Smooth muscle cell of the brain vasculature (primary cell): ENCODE measurements around the gene NAA60.
"Not testable (repeated sequence)": the region's sequence is repeated elsewhere in the genome, so short reads cannot be mapped to it uniquely, and the experiment has no call there.

Experiments used
- DNase-seq: peaks from one replicate; pipeline ENCODE4 v3.0.0-alpha.2; 2012; ENCODE audit warnings: low read depth, low spot score

NAA60 gene

DNA sequence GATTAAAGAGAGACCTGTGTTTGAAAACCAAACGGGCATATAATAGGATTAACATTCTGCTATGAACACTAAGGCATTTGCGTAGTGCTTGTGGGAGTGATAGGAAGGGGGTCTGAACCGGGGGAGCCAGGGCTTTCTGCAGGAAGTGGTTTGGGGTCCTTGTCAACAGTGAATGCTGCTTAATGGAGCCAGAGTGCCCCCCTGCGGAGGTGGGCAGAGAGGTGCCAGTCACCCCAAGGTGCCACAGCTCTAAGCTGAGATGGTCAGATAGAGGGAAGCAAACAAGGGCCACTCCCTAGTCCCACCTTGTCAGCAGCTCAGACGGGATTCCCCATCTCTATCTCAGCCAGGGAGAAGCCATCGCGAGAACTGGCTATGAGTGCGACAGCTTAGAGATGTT is 17.7 kb downstream of the NAA60 start:
- no peak for DNase-seq

GRCh38 chr16:3465301-3465700 is 21.8 kb downstream of the NAA60 start:
- DNase-seq: no peak

DNA sequence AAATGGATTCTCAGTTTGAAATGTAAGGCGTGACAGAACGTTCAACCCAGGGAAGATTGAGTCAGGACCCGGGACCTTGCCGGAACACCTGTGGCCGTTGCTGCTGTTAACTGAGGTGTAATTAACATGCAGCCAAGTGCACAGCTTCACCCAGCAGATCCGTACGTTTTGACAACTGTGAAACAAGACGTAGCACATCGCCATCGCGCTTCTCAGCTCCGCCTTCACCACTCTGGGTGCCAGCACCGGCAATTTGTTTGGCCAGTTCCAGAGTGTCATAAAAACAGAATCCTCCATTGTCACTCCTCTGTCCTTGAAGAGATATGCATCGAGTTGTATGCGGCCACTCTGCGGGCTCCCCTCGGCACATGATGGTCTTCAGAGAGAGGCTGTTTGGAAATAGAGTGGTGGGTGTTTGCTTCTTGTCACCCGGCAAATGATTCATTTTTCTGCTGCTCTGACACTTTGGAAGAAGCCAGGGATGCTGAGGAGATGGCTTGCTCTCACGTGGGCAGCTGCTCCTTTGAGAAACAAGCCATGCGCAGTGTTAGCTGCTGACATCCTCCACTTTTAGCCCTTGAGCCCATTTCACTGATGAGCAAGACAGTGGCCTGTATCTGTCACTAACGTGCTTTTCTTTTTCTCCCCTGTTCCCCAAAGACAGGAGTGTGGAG is 22.6 kb downstream of the NAA60 start:
- no peak for DNase-seq

GRCh38 chr16:3467182-3467581 is 23.7 kb downstream of the NAA60 start:
- no peak for DNase-seq

DNA sequence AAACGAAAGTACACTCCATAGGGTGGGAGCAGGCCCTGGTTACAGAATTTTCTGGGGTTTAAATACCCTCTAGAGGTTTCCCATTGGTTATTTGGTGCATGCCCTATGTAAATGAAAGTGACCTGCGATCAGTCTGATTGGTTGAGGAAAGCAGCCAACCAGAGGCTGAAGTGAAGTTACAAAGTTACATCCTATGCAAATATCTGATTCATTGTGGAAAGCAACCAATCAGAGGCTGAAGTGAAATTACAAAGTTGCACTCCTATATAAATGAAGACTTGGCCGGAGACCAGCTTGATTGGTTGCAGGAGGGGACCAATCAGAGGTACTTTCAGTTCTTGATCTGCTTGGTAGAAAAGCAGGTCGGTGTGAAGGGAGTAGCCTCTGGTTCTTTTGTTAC is 24.4 kb downstream of the NAA60 start:
- DNase-seq: no peak

- DNase-seq: no peak
These were observed 25.0 kb downstream of the NAA60 start for GRCh38 chr16:3468501-3468900.

- no peak for DNase-seq
These were observed 26.3 kb downstream of the NAA60 start for GRCh38 chr16:3469736-3470135.

DNA sequence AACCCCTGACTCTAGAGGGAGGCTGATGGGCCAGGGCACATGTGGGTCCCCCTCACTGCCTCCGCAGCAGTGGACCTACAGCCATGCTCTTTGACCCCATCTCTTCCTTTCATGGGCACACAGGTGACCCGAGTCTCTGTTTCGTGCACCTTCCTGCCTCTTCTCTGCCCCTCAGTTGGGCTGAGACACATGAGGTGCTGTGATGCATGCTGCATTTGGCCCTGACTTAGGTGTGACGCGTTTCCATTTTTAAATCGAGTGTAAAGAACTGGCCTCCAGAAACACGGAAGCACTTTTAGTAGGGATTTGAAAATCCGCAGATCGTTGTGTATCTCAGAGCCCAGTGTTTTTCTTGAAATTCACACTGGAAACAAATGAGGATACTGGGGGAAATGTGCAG is 27.2 kb downstream of the NAA60 start:
- DNase-seq: no peak

DNA sequence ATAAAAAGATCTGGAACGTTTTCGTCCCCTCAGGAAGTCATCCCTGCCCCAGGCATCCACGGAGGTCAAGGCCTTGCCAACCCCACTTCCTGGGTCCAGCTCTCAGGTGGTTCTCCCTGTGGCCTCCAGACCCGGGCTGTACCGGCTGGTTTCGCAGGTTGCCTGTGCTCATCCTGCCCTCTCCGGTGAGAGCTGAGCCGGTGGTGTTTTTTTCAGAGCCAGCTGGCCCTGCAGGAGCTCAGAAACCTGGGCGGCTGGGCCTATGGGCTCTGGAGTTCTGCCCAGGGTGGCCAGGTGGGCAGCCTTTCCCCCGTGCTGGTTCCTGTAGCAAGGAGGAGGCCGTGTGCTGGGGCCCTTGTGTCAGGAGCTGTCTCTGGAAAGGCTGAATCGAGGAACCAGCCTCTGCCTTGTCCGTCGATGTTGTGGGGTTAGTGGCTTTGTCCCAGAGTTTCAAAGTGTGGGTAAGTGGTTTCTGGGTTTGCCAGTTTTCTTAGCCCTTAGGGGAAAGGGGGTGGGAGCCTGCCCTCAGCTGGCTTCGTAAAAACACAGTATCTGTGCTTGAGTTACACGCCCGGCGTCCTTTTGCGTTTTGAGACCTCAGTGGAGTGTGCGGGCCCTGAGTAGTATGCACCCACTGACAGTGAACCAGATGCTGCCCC is 28.2 kb downstream of the NAA60 start:
- no peak for DNase-seq

DNA sequence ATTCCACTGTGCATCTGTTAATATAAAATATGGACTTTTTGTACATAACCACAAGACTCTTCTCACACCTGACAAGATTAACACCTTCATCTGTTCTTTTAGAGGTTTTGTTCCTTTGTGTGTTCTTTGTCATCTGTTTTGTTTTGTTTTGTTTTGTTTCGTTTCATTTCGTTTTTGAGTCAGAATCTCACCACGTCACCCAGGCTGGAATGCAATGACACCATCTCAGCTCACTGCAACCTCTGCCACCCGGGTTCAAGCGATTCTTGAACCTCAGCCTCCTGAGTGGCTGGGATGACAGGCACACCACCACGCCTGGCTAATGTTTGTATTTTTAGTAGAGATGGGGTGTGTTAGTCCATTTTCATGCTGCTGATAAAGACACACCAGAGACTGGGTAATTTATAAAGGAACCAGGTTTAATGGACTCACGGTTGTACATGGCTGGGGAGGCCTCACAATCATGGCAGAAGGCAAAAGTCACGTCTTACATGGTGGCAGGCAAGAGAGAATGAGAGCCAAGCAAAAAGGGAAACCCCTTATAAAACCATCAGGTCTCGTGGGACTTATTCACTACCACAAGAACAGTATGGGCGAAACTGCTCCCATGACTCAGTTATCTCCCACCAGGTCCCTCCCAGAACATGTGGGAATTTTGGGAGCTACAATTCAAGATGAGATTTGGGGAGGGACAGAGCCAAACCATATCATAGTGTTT is 29.6 kb downstream of the NAA60 start:
- DNase-seq: no peak

GRCh38 chr16:3473596-3473943 is 30.1 kb downstream of the NAA60 start:
- DNase-seq: not testable (repeated sequence)

GRCh38 chr16:3474136-3474779 is 30.8 kb downstream of the NAA60 start:
- no peak for DNase-seq

- not testable (repeated sequence) for DNase-seq
These were observed 31.4 kb downstream of the NAA60 start for GRCh38 chr16:3474870-3475269.

DNA sequence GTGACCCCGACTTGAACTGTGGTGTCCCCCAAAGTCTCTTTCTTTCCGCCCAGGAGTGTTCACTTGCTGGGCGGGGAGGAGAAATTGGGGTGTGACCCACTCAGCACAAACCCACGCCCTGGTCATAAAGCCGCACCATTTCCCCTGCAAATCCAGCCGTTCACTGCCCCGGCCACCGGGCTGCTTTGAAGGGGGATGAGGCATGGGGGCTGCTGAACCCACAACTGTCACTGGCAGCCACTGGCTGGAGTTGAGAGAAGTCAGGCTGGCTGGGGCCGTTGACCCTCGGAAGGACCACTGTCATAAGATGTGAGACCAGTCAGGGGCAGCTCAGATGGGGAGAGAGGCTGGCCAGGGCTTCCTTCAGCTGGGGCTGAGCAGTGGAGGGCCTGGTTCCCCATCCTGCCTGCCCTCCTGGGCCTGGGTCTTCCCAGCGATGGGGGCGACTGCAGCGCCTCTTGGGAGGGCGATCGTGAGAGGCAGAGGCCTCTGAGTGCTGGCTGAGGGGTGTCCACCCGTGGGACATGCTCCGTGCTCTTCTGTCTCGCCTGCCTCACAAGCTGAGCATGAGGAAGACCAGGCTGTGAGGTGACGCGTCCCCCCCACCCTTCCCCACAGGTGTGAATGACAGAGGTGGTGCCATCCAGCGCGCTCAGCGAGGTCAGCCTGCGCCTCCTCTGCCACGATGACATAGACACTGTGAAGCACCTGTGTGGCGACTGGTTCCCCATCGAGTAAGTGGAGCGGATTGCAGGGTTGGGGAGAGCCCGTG is 32.3 kb downstream of the NAA60 start:
- no peak for DNase-seq

DNA sequence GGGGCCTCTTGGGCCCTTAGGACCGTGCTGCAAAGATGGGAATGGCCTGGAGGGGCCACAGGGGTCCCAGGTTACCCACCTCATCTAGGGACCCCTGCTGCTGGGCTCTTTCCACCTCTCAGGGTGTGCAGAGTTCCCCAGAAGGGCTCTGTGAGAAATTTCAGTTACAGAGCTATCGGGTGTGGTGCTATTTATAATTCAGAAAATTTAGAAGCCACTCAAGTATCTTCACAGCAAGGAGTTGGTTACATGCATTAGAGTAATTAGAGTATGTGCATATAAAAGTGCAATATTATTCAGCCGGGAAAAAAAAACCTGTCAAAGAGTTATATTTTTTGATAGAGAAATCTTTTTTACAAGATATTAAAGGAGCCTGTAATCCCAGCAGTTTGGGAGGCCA is 32.9 kb downstream of the NAA60 start:
- no peak for DNase-seq

GRCh38 chr16:3478242-3478925 is 34.9 kb downstream of the NAA60 start:
- DNase-seq: no peak

DNA sequence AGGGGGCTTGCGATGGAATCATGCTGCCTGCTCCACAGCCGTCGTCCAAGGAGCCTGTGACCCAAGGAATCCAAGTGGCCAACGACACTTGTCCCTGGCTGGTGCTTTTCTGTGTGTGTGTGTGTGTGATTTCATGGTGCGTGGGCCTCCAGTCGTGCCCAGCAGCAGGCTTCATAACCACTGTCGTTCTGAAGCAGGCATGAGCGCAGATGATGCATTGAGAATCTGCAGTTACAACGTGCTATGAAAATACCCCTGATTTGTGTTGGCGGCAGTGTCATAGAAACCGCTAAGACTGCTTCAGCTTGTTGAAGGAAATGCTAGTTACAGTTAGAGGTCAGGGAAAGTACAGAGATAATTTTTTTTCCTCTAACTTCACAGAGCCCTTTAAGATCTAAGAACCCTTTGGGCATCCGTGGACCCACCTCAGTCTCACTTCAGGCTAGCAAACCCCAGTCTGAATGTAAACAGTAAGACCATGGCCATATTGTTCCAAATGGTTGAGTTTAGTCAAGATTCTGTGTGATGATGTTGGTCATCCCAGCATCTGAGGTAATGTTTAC is 36.3 kb downstream of the NAA60 start:
- DNase-seq: no peak

DNA sequence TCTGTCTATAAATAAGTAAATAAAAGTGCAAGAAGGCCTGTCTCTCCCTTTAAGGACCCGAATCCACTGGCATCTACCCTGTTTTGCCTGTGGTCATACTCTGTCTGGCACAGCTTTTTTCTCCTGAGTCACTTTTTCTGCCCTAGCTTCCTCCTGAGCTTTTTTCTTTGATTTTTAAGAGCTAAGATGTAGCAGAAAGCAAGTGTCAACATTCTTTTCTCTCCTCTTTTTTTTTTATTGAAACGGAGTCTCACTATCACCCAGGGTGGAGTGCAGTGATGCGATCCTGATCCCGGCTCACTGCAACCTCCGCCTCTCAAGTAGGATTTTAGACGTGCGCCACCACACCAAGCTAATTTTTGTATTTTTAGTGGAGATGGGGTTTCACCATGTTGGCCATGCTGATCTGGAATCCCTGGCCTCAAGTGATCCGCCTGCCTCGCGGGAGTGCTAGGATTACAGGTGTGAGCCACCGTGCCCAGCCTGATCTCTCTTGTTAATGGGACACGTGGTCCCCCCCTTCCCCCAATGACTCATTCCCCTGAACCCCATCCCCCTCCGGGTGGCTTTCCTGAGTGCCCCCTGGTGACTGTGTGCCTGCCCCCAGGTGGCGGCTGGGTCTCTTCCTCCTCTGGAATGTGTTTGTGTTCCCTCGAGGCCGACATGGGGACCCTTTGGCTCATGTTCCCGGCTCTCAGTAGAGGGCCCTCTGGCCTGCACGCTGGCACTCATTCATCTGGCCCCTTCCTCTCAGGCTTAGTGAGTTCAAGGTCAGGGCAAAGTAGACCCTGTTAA is 37.6 kb downstream of the NAA60 start:
- no peak for DNase-seq

DNA sequence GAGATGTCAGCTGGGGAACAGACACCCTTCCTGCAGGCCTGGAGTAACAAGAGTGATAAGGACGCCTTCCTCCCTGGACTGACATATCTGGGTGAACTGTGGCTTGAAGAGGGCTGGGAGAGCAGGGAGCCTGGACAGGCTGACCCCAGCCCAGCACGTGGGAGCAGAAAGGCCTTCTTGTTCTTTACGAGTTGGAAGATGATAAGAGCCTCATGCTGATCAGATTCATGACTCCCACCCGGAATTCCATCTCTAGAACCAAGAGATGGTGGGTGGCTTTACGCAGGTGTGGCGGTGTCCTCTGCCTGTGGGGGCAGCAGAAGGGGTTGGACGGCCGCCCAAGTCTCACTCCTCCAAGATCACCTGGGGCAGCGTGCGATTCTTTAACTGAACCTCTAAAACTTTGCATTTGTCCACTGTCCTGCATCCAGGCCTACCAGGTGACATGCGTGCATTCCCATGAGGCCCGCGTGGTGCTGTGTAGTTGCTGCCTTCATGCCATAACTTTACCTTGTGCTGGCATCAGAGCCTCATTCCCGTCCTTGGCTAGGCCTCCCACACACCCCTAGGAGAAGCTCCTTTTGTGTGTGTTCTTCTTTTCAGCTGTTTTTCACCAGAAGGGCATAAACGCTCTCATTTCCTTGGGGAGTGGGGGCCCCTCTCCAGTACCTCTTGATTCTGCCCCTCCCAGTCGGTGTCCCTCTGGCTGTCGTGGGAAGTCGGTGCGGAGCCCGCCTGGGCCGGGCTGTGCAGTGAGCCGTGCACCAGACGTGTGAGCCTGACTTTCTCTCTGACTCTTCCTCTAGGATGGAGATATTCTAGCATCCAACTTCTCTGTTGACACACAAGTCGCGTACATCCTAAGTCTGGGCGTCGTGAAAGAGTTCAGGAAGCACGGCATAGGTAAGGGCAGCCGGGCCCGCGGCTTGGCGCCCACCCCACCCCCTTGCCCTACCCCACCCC is 38.5 kb downstream of the NAA60 start:
- no peak for DNase-seq
